ENCODE data around the gene HGFAC.

The HGFAC gene

GRCh38 chr4:3401436-3402171 is 40.2 kb upstream of the HGFAC start:
- DNase-seq (ENCODE audit: insufficient read length, low spot score): no peak
- FAIRE-seq: no peak

GRCh38 chr4:3402491-3403347 is 39.0 kb upstream of the HGFAC start:
- no peak for TF ChIP-seq CTCF (IDR thresholded peaks at IDR 0.05; ENCODE audit: insufficient read depth, missing control alignments)
- DNase-seq (ENCODE audit: insufficient read length, low spot score): no peak
- no peak for FAIRE-seq

More at GRCh38 chr4:3401436-3402171, 40.2 kb upstream of the HGFAC start:
- TF ChIP-seq CTCF (IDR thresholded peaks at IDR 0.05; ENCODE audit: insufficient read depth, missing control alignments): no peak

GRCh38 chr4:3403348-3403906 is 38.3 kb upstream of the HGFAC start:
- no peak for TF ChIP-seq CTCF (IDR thresholded peaks at IDR 0.05; ENCODE audit: insufficient read depth, missing control alignments)
- no peak for DNase-seq (ENCODE audit: insufficient read length, low spot score)
- FAIRE-seq: no peak

- DNase-seq (ENCODE audit: insufficient read length, low spot score) (no peak), FAIRE-seq (no peak)
- no peak for TF ChIP-seq CTCF (IDR thresholded peaks at IDR 0.05; ENCODE audit: insufficient read depth, missing control alignments)
Observed at GRCh38 chr4:3404546-3404945, 37.2 kb upstream of the HGFAC start.

GRCh38 chr4:3405176-3405575 is 36.6 kb upstream of the HGFAC start:
- FAIRE-seq: no peak
- TF ChIP-seq CTCF (IDR thresholded peaks at IDR 0.05; ENCODE audit: insufficient read depth, missing control alignments): no peak
- DNase-seq (ENCODE audit: insufficient read length, low spot score): no peak

- FAIRE-seq (no peak), DNase-seq (ENCODE audit: insufficient read length, low spot score) (no peak)
- TF ChIP-seq CTCF (IDR thresholded peaks at IDR 0.05; ENCODE audit: insufficient read depth, missing control alignments): no peak
Observed at GRCh38 chr4:3406021-3406420, 35.7 kb upstream of the HGFAC start.
